Measurements from ENCODE around the gene PTK6. TPM values are rescaled to one million over a fixed set of nuclear protein-coding genes. Genes with fewer than 3 reads are reported as not detected.

The PTK6 gene
- total RNA-seq, 3 donors from 2014 or later = 0.16 to 2.3 (median 0.88) TPM

- TF ChIP-seq CTCF (IDR thresholded peaks at IDR 0.05) = no peak
- no peak for TF ChIP-seq POLR2A (IDR thresholded peaks at IDR 0.05)
- TF ChIP-seq POLR2AphosphoS5 (IDR thresholded peaks at IDR 0.05) = no peak
- peak overlapping the region; percentile 15 to 73 (median 51) for H3K4me3 ChIP-seq
- no peak overlapping the region for H3K27ac ChIP-seq
- DNase-seq (ENCODE audit: low spot score in 2 of 2) = no peak
- peaks cover 3 to 8% of the 10 kb centered on the region in 2 donors for H3K9me3 ChIP-seq
- H3K4me1 ChIP-seq = peaks cover 0 to 10% of the 10 kb centered on the region in 2 donors
- H3K36me3 ChIP-seq = no peaks in the 10 kb centered on the region
- intact Hi-C loops (cut with DNase I; ENCODE audit: low total_unique reads) = no loop called here
- peaks cover 7 to 68% of the 10 kb centered on the region in 2 donors for H3K27me3 ChIP-seq
These were observed 37.7 kb downstream of the PTK6 start for GRCh38 chr20:63499338-63499969.

- peaks cover 7 to 72% of the 10 kb centered on the region in 2 donors for H3K27me3 ChIP-seq
- peaks cover 0 to 3% of the 10 kb centered on the region in 2 donors for H3K9me3 ChIP-seq
- TF ChIP-seq POLR2AphosphoS5 (IDR thresholded peaks at IDR 0.05) = no peak
- TF ChIP-seq CTCF (IDR thresholded peaks at IDR 0.05) = no peak
- no peak for TF ChIP-seq POLR2A (IDR thresholded peaks at IDR 0.05)
- H3K4me1 ChIP-seq = peaks cover 0 to 10% of the 10 kb centered on the region in 2 donors
- no peaks in the 10 kb centered on the region for H3K36me3 ChIP-seq
- intact Hi-C loops (cut with DNase I; ENCODE audit: low total_unique reads) = no loop called here
- no peak for DNase-seq (ENCODE audit: low spot score in 2 of 2)
- H3K4me3 ChIP-seq = peak within 1 kb of the TSS; percentile 15 to 73 (median 51)
- H3K27ac ChIP-seq = no peak within 1 kb of the TSS
These were observed 38.2 kb downstream of the PTK6 start, which contains the start of gene EEF1A2 for GRCh38 chr20:63498960-63499337. EEF1A2 (minus strand) TSS chr20:63499083; CDS start chr20:63497763, 1,320 bp downstream.

GRCh38 chr20:63497946-63498935 is 38.9 kb downstream of the PTK6 start:
- no peaks in the 10 kb centered on the region for H3K36me3 ChIP-seq
- H3K27me3 ChIP-seq = peaks cover 7 to 72% of the 10 kb centered on the region in 2 donors
- no peaks in the 10 kb centered on the region for H3K9me3 ChIP-seq
- intact Hi-C loops (cut with DNase I; ENCODE audit: low total_unique reads) = no loop called here
- H3K4me3 ChIP-seq = peak overlapping the region in 2 of 3 donors; percentile 51 to 73
- no peak for TF ChIP-seq POLR2AphosphoS5 (IDR thresholded peaks at IDR 0.05)
- TF ChIP-seq POLR2A (IDR thresholded peaks at IDR 0.05) = no peak
- no peak for TF ChIP-seq CTCF (IDR thresholded peaks at IDR 0.05)
- H3K27ac ChIP-seq = no peak overlapping the region
- H3K4me1 ChIP-seq = peaks cover 0 to 10% of the 10 kb centered on the region in 2 donors
- no peak for DNase-seq (ENCODE audit: low spot score in 2 of 2)

GRCh38 chr20:63497138-63497945 is 39.8 kb downstream of the PTK6 start:
- H3K36me3 ChIP-seq = no peaks in the 10 kb centered on the region
- no peak for DNase-seq (ENCODE audit: low spot score in 2 of 2)
- H3K27me3 ChIP-seq = peaks cover 7 to 64% of the 10 kb centered on the region in 2 donors
- no peaks in the 10 kb centered on the region for H3K9me3 ChIP-seq
- no peak overlapping the region for H3K27ac ChIP-seq
- TF ChIP-seq POLR2A (IDR thresholded peaks at IDR 0.05) (no peak), POLR2AphosphoS5 (IDR thresholded peaks at IDR 0.05) (no peak), CTCF (IDR thresholded peaks at IDR 0.05) (no peak)
- peak overlapping the region in 1 of 3 donors; percentile 73 for H3K4me3 ChIP-seq
- intact Hi-C loops (cut with DNase I; ENCODE audit: low total_unique reads) = no loop called here
- peaks cover 0 to 10% of the 10 kb centered on the region in 2 donors for H3K4me1 ChIP-seq

Data from breast epithelium (tissue), 4 donors.